ENCODE results near the gene PANX2.

GRCh38 chr22:50169774-50170341 is 673 bp upstream of the PANX2 start:
- no peak for TF ChIP-seq REST (IDR thresholded peaks at IDR 0.05; ENCODE audit: unreplicated experiment)
- 0 out of 4 replicates have a peak, but pooled peaks of 1 of the 2 experiments have one; percentile 4 for TF ChIP-seq CTCF (conservative IDR thresholded peaks at IDR 0.05; ENCODE audit: low read depth in 2 of 2)
- TF ChIP-seq POLR2AphosphoS5 (IDR thresholded peaks at IDR 0.05; ENCODE audit: low read depth), result no peak
- TF ChIP-seq EZH2phosphoT487 (IDR thresholded peaks at IDR 0.05; ENCODE audit: unreplicated experiment), result no peak
- no peak for TF ChIP-seq EZH2 (IDR thresholded peaks at IDR 0.05; ENCODE audit: low read depth, unreplicated experiment)
- no peak for TF ChIP-seq CREB1 (CRISPR knock-in tag; IDR thresholded peaks at IDR 0.05; ENCODE audit: low read depth)
